CD4-positive, alpha-beta T cell (primary cell): ENCODE results near the gene F8. TPM values are rescaled to one million over a fixed set of nuclear protein-coding genes. Genes with fewer than 3 reads are reported as not detected.

Experiments
- ATAC-seq: fragments of 200-7000 bp; cut with Tn5 transposase; one replicate; pipeline ENCODE4 v1.10.0; 2022; ENCODE audit warnings: mild to moderate bottlenecking; ENCODE audit not compliant: poor library complexity
- CTCF ChIA-PET: fragments of 350-600 bp; sonication (Branson Sonifier 250); formaldehyde crosslinking; loops from one replicate; lab custom pipeline; 2021; ENCODE audit warnings: antibody characterized with exemption, inconsistent platforms; lab: Charles Lee
- POLR2A ChIA-PET: fragments of 350-600 bp; sonication (Branson Sonifier 250); formaldehyde crosslinking; loops from one replicate; lab custom pipeline; 2021; ENCODE audit warnings: antibody characterized with exemption, inconsistent platforms; lab: Charles Lee
- DNase-seq, 14 experiments: peaks; one replicate each; pipeline ENCODE4 v3.0.0-alpha.2; 2013 to 2020; ENCODE audit warnings: mixed read lengths in 2 of 14
- H3K27ac ChIP-seq, 2 donors: one replicate each; pipeline versions ENCODE4 v1.5.1 to v1.7.0; 2013; ENCODE audit warnings: low read length in 2 of 2, low read depth in 1 of 2, mild to moderate bottlenecking in 1 of 2
- H3K27me3 ChIP-seq, 2 experiments: 1 replicate in 1 of 2; 2 replicates in 1 of 2; pipeline versions ENCODE4 v1.6.1 to v1.7.0; 2013; ENCODE audit warnings: low read length in 2 of 2, control low read depth in 1 of 2, mild to moderate bottlenecking in 1 of 2, moderate library complexity in 1 of 2; ENCODE audit not compliant: insufficient read depth in 2 of 2, control insufficient read depth in 1 of 2
- H3K36me3 ChIP-seq: one replicate; pipeline ENCODE4 v1.6.1; 2013; ENCODE audit warnings: low read length, control low read depth; ENCODE audit not compliant: insufficient read depth
- H3K4me1 ChIP-seq: one replicate; pipeline ENCODE4 v1.6.1; 2013; ENCODE audit warnings: low read length, control low read depth; ENCODE audit not compliant: insufficient read depth
- H3K4me3 ChIP-seq: one replicate; pipeline ENCODE4 v1.5.1; 2013; ENCODE audit warnings: mild to moderate bottlenecking, low read length, moderate library complexity
- H3K9me3 ChIP-seq, 2 experiments: 1 replicate in 1 of 2; 2 replicates in 1 of 2; pipeline versions ENCODE4 v1.6.1 to v1.7.0; 2013; ENCODE audit warnings: low read length in 2 of 2, mild to moderate bottlenecking in 2 of 2, control low read depth in 1 of 2, moderate library complexity in 1 of 2; ENCODE audit not compliant: control insufficient read depth in 1 of 2, insufficient read depth in 1 of 2
- H3K27ac Mint-ChIP-seq: one replicate; pipeline ENCODE4 v1.8.0; 2020; ENCODE audit warnings: mixed read lengths
- H3K27me3 Mint-ChIP-seq: one replicate; pipeline ENCODE4 v1.8.0; 2021; ENCODE audit warnings: mixed read lengths
- H3K36me3 Mint-ChIP-seq: one replicate; pipeline ENCODE4 v1.8.0; 2021; ENCODE audit warnings: low read depth, mixed read lengths
- H3K4me1 Mint-ChIP-seq: one replicate; pipeline ENCODE4 v1.8.0; 2021; ENCODE audit warnings: low read depth, mixed read lengths
- H3K4me3 Mint-ChIP-seq: one replicate; pipeline ENCODE4 v1.8.0; 2020; ENCODE audit warnings: mild to moderate bottlenecking, mixed read lengths
- H3K9me3 Mint-ChIP-seq: one replicate; pipeline ENCODE4 v1.8.0; 2020; ENCODE audit warnings: mixed read lengths
- CTCF ChIP-seq: fragments of 200-600 bp; IDR thresholded peaks from one replicate; pipeline ENCODE4 v1.8.0; 2022; ENCODE audit warnings: antibody characterized with exemption, mild to moderate bottlenecking
- intact Hi-C, 2 experiments: fragments of 100-400 bp; cut with DNase I in 1 of 2; cut with micrococcal nuclease in 1 of 2; formaldehyde crosslinking; loops; one replicate each; pipeline versions ENCODE4 v1.15.1 to v1.9.0; 2023 to 2025; cut with DNase I, micrococcal nuclease
- microRNA-seq: library from miRNA; unstranded; fragments of <30 nt; microRNA quantifications from one replicate; pipeline ENCODE4 v1.2.0, GENCODE V29; 2021; ENCODE audit warnings: borderline microRNAs expressed, borderline replicate concordance
- total RNA-seq, 174 experiments: library from RNA in 2 of 174; stranded (reverse) in 2 of 174; gene quantifications; one replicate each; pipeline ENCODE4 v1.2.3 and lab custom pipeline; 2021 to 2026

F8 gene
- total RNA-seq, 2 experiments from 2014 or later: 0.66 to 0.67 TPM

GRCh38 chrX:154791467-154791866 is 231.1 kb downstream of the F8 start:
- Histone ChIP-seq H3K27ac (no peak overlapping the region), H3K36me3 (no peaks in the 10 kb centered on the region), H3K4me3 (no peak overlapping the region), H3K9me3 (no peaks in the 10 kb centered on the region), H3K27me3 (no peaks in the 10 kb centered on the region), H3K4me1 (no peaks in the 10 kb centered on the region)
- DNase-seq (no peak), ATAC-seq (no peak)
- H3K27me3 Mint-ChIP-seq: no peaks in the 10 kb centered on the region
- intact Hi-C loops: no loop called here
- CTCF ChIA-PET: no interaction called here
- no peak overlapping the region for H3K4me3 Mint-ChIP-seq
- POLR2A ChIA-PET: no interaction called here
- H3K4me1 Mint-ChIP-seq: no peaks in the 10 kb centered on the region
- H3K9me3 Mint-ChIP-seq: no peaks in the 10 kb centered on the region
- peaks cover 19% of the 10 kb centered on the region for H3K36me3 Mint-ChIP-seq
- no peak overlapping the region for H3K27ac Mint-ChIP-seq
- no peak for TF ChIP-seq CTCF

Small RNA genes within 50 kb of the gene (microRNA-seq; reads per million reads assigned to microRNA genes)
- gene MIR1184-1: not detected

Other genes with a start within 250 kb of the F8 start
- 10 to 100 TPM; 10.7 to 13.1 TPM for gene MPP1, start 217.2 kb downstream of the F8 start, total RNA-seq
- gene SMIM9, start 188.1 kb downstream of the F8 start, total RNA-seq: not detected
- gene F8A1, start 136.4 kb downstream of the F8 start, total RNA-seq: 1 to 10 TPM; 6.4 to 6.5 TPM
- 10 to 100 TPM; 37.2 to 37.4 TPM for gene FUNDC2, start 4.1 kb upstream of the F8 start, total RNA-seq
- 1 to 10 TPM; 5.6 to 6.5 TPM for gene CMC4, start 48.4 kb upstream of the F8 start, total RNA-seq
- gene MTCP1, start 48.4 kb upstream of the F8 start, total RNA-seq: 10 to 100 TPM; 17.0 to 18.9 TPM
- 10 to 100 TPM; 12.6 to 12.8 TPM for gene BRCC3, start 48.8 kb upstream of the F8 start, total RNA-seq
- 1 to 10 TPM; 8.5 to 8.7 TPM for gene VBP1, start 193.7 kb upstream of the F8 start, total RNA-seq
- gene RAB39B, start 241.8 kb upstream of the F8 start, total RNA-seq: 1 to 10 TPM; 5.6 to 5.7 TPM